Activated CD4-positive, alpha-beta T cell treated with anti-CD3 and anti-CD28 coated beads, Interleukin-10, Interleukin-2, amounts not matched to agents 100 ng/mL and 50 ng/mL, durations not matched to agents 16 hours and 8 hours (primary cell): ENCODE measurements around the gene DCP1B.

Source experiments
- DNase-seq: peaks from one replicate; pipeline ENCODE4 v3.0.0-alpha.2; 2020

Gene DCP1B

GRCh38 chr12:2004113-2004929, at the start of gene DCP1B:
TSS of gene DCP1B (minus strand) at chr12:2004457. CDS start at chr12:2004431, 26 bp downstream.
- DNase-seq, result peak; percentile 98

GRCh38 chr12:2053691-2054090, 49.4 kb upstream of the DCP1B start:
- DNase-seq, result no peak

- DNase-seq, result peak; percentile 56
Measured at GRCh38 chr12:2052826-2053678, 48.8 kb upstream of the DCP1B start, which contains the start of gene CACNA1C. TSS of gene CACNA1C (plus strand) at chr12:2052987. CDS start at chr12:2053563, 576 bp downstream.

- no peak for DNase-seq
Measured at GRCh38 chr12:2051700-2052621, 47.7 kb upstream of the DCP1B start.

GRCh38 chr12:2049604-2050540, 45.6 kb upstream of the DCP1B start:
- no peak for DNase-seq

- no peak for DNase-seq
Measured at GRCh38 chr12:2047752-2048151, 43.5 kb upstream of the DCP1B start.

- no peak for DNase-seq
Measured at GRCh38 chr12:2046957-2047356, 42.7 kb upstream of the DCP1B start.

- DNase-seq, result no peak
Measured at GRCh38 chr12:2044165-2044564, 39.9 kb upstream of the DCP1B start.

- no peak for DNase-seq
Measured at GRCh38 chr12:2043054-2043453, 38.8 kb upstream of the DCP1B start.

- no peak for DNase-seq
Measured at GRCh38 chr12:2039034-2039433, 34.8 kb upstream of the DCP1B start.

GRCh38 chr12:2035431-2036055, 31.3 kb upstream of the DCP1B start:
- DNase-seq, result no peak

- peak; percentile 90 for DNase-seq
Measured at GRCh38 chr12:2034633-2035430, 30.6 kb upstream of the DCP1B start.

GRCh38 chr12:2032506-2032905, 28.2 kb upstream of the DCP1B start:
- DNase-seq, result no peak

GRCh38 chr12:2029851-2030250, 25.6 kb upstream of the DCP1B start:
- no peak for DNase-seq

- DNase-seq, result no peak
Measured at GRCh38 chr12:2027351-2027750, 23.1 kb upstream of the DCP1B start.

- DNase-seq, result no peak
Measured at GRCh38 chr12:2023365-2023764, 19.1 kb upstream of the DCP1B start.

- no peak for DNase-seq
Measured at GRCh38 chr12:2020511-2020910, 16.3 kb upstream of the DCP1B start.

- no peak for DNase-seq
Measured at GRCh38 chr12:2019126-2019525, 14.9 kb upstream of the DCP1B start.

GRCh38 chr12:2018391-2018790, 14.1 kb upstream of the DCP1B start:
- no peak for DNase-seq
